Tibial nerve (tissue), 4 donors: ENCODE measurements around the gene SH2D3A. TPM values are rescaled to one million over a fixed set of nuclear protein-coding genes. Genes with fewer than 3 reads are reported as not detected.

Experiments used
- DNase-seq, 2 donors: peaks; one replicate each; pipeline ENCODE4 v3.0.0-alpha.2; 2019; ENCODE audit warnings: low spot score in 2 of 2
- H3K27ac ChIP-seq, 4 donors: fragments of 200-600 bp; sonication (generic) in 3 of 4; one replicate each; pipeline ENCODE4 v1.5.1; 2017 to 2019; ENCODE audit warnings: mild to moderate bottlenecking in 1 of 4
- H3K27me3 ChIP-seq, 2 donors: fragments of 200-600 bp; sonication (generic) in 1 of 2; one replicate each; pipeline versions ENCODE4 v1.5.1 to v1.6.0; 2017 to 2019
- H3K36me3 ChIP-seq, 3 donors: fragments of 200-600 bp; sonication (generic); one replicate each; pipeline ENCODE4 v1.5.1; 2018 to 2019
- H3K4me1 ChIP-seq, 4 donors: fragments of 200-600 bp; sonication (generic) in 3 of 4; one replicate each; pipeline ENCODE4 v1.5.1; 2017 to 2019
- H3K4me3 ChIP-seq, 4 donors: fragments of 200-600 bp; sonication (generic) in 3 of 4; one replicate each; pipeline ENCODE4 v1.5.1; 2017 to 2019; ENCODE audit warnings: mild to moderate bottlenecking in 1 of 4, moderate library complexity in 1 of 4
- H3K9me3 ChIP-seq, 4 donors: fragments of 200-600 bp; sonication (generic) in 3 of 4; one replicate each; pipeline ENCODE4 v1.5.1; 2017 to 2019
- EP300 ChIP-seq, 2 donors: sonication (generic); formaldehyde crosslinking; IDR thresholded peaks; one replicate each; pipeline ENCODE4 v1.6.1; 2017; ENCODE audit warnings: antibody characterized with exemption in 2 of 2, mild to moderate bottlenecking in 1 of 2
- POLR2A ChIP-seq, 2 donors: fragments of 450-650 bp; IDR thresholded peaks; one replicate each; pipeline ENCODE4 v1.6.1; 2017; ENCODE audit warnings: antibody characterized with exemption in 2 of 2, mild to moderate bottlenecking in 2 of 2, moderate library complexity in 2 of 2
- WGBS, 2 donors: methylation state at CpG; one replicate each; pipeline ENCODE4 v1.1.5; 2018; 5-methylcytosine and 5-hydroxymethylcytosine counted together
- total RNA-seq, 4 donors: library from RNA; depleted of rRNA; stranded (reverse); fragments of >200 nt; gene quantifications; one replicate each; pipeline ENCODE4 v1.1.0, GENCODE V29; 2016
- TF ChIP-seq, protein P1 (sequence below), 5 experiments: fragments of 200-600 bp in 3 of 5; fragments of 450-650 bp in 2 of 5; sonication (generic) in 3 of 5; IDR thresholded peaks; one replicate each; pipeline ENCODE4 v1.5.1; 2016 to 2019; ENCODE audit warnings: antibody characterized with exemption in 5 of 5, mild to moderate bottlenecking in 3 of 5, moderate library complexity in 2 of 5

Gene SH2D3A
- total RNA-seq, 4 donors from 2014 or later = 0.39 to 4.2 (median 0.44) TPM; not detected in 1

DNA sequence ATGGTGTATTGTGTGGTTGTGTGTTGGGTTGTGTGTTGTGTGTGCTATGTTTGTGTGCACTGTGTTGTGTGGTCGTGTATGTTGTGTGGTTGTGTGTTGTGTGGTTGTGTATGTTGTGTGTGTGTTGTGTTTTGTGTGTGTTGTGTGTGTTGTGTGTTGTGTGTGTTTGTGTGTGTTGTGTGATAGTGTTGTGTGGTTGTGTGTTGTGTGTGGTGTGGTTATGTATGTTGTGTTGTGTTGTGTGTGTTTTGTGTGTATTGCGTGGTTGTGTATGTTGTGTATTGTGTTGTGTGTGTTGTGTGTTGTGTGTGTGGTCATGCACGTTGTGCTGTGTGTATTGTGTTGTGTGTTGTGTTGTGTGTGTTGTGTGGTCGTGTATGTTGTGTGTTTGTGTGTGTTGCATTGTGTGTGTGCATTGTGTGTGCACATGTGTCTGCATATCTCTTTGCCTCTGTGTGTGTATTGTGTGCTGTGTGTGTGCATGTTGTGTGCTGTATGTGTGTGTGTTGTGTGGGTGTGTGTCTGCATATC lies 49.7 kb downstream of the SH2D3A start:
- no peak overlapping the region for H3K27ac ChIP-seq
- H3K27me3 ChIP-seq = no peaks in the 10 kb centered on the region
- TF ChIP-seq POLR2A (IDR thresholded peaks at IDR 0.05) = no peak
- TF ChIP-seq EP300 (IDR thresholded peaks at IDR 0.05) = no peak
- TF ChIP-seq, protein P1, sequence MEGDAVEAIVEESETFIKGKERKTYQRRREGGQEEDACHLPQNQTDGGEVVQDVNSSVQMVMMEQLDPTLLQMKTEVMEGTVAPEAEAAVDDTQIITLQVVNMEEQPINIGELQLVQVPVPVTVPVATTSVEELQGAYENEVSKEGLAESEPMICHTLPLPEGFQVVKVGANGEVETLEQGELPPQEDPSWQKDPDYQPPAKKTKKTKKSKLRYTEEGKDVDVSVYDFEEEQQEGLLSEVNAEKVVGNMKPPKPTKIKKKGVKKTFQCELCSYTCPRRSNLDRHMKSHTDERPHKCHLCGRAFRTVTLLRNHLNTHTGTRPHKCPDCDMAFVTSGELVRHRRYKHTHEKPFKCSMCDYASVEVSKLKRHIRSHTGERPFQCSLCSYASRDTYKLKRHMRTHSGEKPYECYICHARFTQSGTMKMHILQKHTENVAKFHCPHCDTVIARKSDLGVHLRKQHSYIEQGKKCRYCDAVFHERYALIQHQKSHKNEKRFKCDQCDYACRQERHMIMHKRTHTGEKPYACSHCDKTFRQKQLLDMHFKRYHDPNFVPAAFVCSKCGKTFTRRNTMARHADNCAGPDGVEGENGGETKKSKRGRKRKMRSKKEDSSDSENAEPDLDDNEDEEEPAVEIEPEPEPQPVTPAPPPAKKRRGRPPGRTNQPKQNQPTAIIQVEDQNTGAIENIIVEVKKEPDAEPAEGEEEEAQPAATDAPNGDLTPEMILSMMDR (IDR thresholded peaks at IDR 0.05) = no peak
- no peak for DNase-seq
- no peak overlapping the region for H3K4me3 ChIP-seq
- H3K36me3 ChIP-seq = peaks cover 0 to 6% (median 0%) of the 10 kb centered on the region in 3 donors
- peaks cover 0 to 28% (median 6%) of the 10 kb centered on the region in 4 donors for H3K4me1 ChIP-seq
- no peaks in the 10 kb centered on the region for H3K9me3 ChIP-seq
- WGBS, 2 donors = 80 to 81% methylated on average over 4 of the region's 4 CpGs

DNA sequence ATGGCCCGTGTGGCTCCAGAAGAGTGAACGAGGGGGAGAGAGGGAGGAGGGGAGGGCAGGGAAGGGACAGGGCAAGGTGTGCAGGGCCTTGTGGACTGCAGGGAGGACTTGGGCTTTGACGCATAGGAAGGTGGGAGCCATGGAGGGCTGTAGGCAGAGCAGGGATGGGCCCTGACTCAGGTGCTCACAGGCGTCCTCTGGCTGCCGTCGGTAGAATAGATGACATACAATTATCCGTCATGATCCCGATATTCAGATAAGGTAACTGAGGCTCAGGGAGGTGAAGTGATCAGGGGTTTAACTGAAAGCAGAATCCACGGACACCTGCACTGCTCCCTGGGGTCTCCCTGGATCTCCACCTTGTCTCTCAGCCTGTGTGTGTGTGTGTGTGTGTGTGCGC lies 50.2 kb downstream of the SH2D3A start:
- Histone ChIP-seq H3K4me1 (peaks cover 0 to 24% (median 4%) of the 10 kb centered on the region in 4 donors), H3K27me3 (no peaks in the 10 kb centered on the region), H3K4me3 (no peak overlapping the region), H3K27ac (no peak overlapping the region), H3K36me3 (peaks cover 0 to 11% (median 0%) of the 10 kb centered on the region in 3 donors), H3K9me3 (no peaks in the 10 kb centered on the region)
- no peak for DNase-seq
- TF ChIP-seq EP300 (IDR thresholded peaks at IDR 0.05) (no peak), POLR2A (IDR thresholded peaks at IDR 0.05) (no peak)
- TF ChIP-seq, protein P1 (IDR thresholded peaks at IDR 0.05) = no peak
- WGBS, 2 donors = 71 to 80% methylated on average over 10 of the region's 10 CpGs

DNA sequence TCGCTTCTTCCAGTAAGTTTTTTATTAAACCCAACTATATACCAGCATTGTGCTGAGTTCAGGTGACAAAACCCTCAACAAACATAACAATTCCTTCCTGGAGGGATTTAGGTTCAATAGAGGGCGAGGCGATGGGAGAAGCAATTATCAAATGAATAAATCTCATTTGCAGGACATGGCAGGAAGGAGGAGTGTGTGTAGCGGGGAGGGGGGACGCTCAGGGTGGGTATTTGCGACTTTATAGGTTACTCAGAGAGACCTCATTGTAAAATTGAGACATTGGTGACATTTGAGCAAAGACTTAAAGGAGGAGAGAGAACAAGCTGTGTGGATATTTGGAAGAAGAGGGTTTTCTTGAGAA lies 50.6 kb downstream of the SH2D3A start:
- Histone ChIP-seq H3K4me1 (peaks cover 0 to 19% (median 3%) of the 10 kb centered on the region in 4 donors), H3K9me3 (no peaks in the 10 kb centered on the region), H3K27ac (no peak overlapping the region), H3K36me3 (peaks cover 0 to 15% (median 0%) of the 10 kb centered on the region in 3 donors), H3K27me3 (no peaks in the 10 kb centered on the region), H3K4me3 (no peak overlapping the region)
- TF ChIP-seq, protein P1 (IDR thresholded peaks at IDR 0.05) = no peak
- TF ChIP-seq EP300 (IDR thresholded peaks at IDR 0.05) (no peak), POLR2A (IDR thresholded peaks at IDR 0.05) (no peak)
- DNase-seq = no peak
- WGBS, 2 donors = 51 to 53% methylated on average over 6 of the region's 6 CpGs

DNA sequence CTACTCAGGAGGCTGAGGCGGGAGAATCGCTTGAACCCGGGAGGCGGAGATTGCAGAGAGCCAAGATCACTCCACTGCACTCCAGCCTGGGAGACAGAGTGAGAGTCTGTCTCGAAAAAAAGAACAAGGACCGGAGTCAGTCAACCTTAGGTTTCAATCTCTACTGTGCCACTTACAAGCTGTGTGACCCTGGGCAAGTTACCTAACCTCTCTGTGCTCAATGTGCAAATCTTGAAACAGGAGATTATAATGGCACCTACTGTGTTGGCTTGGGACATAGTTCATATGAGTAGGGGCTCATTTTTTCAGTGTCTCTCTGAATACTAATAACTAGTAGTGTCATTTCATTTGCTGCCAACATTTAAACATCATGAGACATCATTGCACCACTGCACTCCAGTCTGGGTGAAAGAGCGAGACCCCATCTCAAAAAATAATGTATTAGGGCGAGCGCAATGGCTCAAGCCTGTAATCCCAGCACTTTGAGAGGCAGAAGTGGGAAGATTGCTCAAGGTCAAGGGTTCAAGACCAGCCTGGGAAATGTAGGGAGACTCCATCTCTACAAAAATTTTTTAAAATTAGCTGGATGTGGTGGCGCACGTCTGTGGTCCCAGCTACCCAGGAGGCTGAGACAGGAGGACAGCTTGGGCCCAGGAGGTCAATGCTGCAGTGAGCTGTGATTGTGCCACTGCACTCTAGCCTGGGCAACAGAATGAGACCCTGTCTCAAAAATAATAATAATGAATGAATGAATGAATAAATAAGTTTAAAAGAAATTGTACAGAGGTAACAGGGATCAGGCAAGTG lies 52.3 kb downstream of the SH2D3A start:
- TF ChIP-seq POLR2A (IDR thresholded peaks at IDR 0.05) = no peak
- no peak for TF ChIP-seq EP300 (IDR thresholded peaks at IDR 0.05)
- TF ChIP-seq, protein P1 (IDR thresholded peaks at IDR 0.05) = no peak
- DNase-seq = no peak

More for the DNA sequence above, 52.3 kb downstream of the SH2D3A start:
- H3K27me3 ChIP-seq = peaks cover 0 to 8% of the 10 kb centered on the region in 2 donors
- peaks cover 0 to 6% (median 0%) of the 10 kb centered on the region in 4 donors for H3K4me1 ChIP-seq
- no peaks in the 10 kb centered on the region for H3K9me3 ChIP-seq
- H3K27ac ChIP-seq = no peak overlapping the region
- H3K36me3 ChIP-seq = peaks cover 0 to 15% (median 0%) of the 10 kb centered on the region in 3 donors
- 79 to 88% methylated on average over 11 of the region's 11 CpGs for WGBS, 2 donors
- H3K4me3 ChIP-seq = no peak overlapping the region
